MCF 10A (cell line): ENCODE data around the gene CACNA1D. TPM values are rescaled to one million over a fixed set of nuclear protein-coding genes. Genes with fewer than 3 reads are reported as not detected.

Experiments used
- BruUV-seq: library from RNA; stranded (reverse); fragments of 400-500 nt; replicated peaks from 2 replicates; lab custom pipeline; 2021; lab: Mats Ljungman, UMichigan
- CTCF ChIA-PET: fragments of 300-600 bp; sonication (Branson Sonifier 250); formaldehyde crosslinking; extraction: SDS; loops from one replicate; lab custom pipeline; 2021; ENCODE audit warnings: antibody characterized with exemption, inconsistent platforms; lab: Yijun Ruan, JAX
- POLR2A ChIA-PET: fragments of 300-600, 350-650 bp; sonication (Branson Sonifier 250); formaldehyde crosslinking; extraction: SDS; loops from one replicate; lab custom pipeline; 2020; ENCODE audit warnings: antibody characterized with exemption, inconsistent platforms; lab: Yijun Ruan, JAX
- DNase-seq: peaks from one replicate; pipeline ENCODE4 v3.0.0-alpha.2; 2018; ENCODE audit not compliant: unreplicated experiment
- H3K27ac Mint-ChIP-seq: one replicate; pipeline ENCODE4 v1.8.0; 2022; ENCODE audit warnings: mild to moderate bottlenecking, low read depth, mixed read lengths; ENCODE audit not compliant: unreplicated experiment
- H3K27me3 Mint-ChIP-seq: one replicate; pipeline ENCODE4 v1.8.0; 2022; ENCODE audit warnings: mixed read lengths; ENCODE audit not compliant: insufficient read depth, unreplicated experiment
- H3K36me3 Mint-ChIP-seq: one replicate; pipeline ENCODE4 v1.8.0; 2022; ENCODE audit warnings: mild to moderate bottlenecking, moderate library complexity, mixed read lengths; ENCODE audit not compliant: insufficient read depth, unreplicated experiment
- H3K4me1 Mint-ChIP-seq: one replicate; pipeline ENCODE4 v1.8.0; 2022; ENCODE audit warnings: mixed read lengths; ENCODE audit not compliant: insufficient read depth, unreplicated experiment
- H3K4me3 Mint-ChIP-seq: one replicate; pipeline ENCODE4 v1.8.0; 2022; ENCODE audit warnings: mild to moderate bottlenecking, moderate library complexity, mixed read lengths; ENCODE audit not compliant: unreplicated experiment
- H3K9me3 Mint-ChIP-seq: one replicate; pipeline ENCODE4 v1.8.0; 2022; ENCODE audit warnings: mixed read lengths; ENCODE audit not compliant: unreplicated experiment
- CTCF ChIP-seq: fragments of 200-600 bp; IDR thresholded peaks from one replicate; pipeline ENCODE4 v1.8.0; 2022; ENCODE audit warnings: antibody characterized with exemption, mild to moderate bottlenecking; ENCODE audit not compliant: unreplicated experiment
- intact Hi-C: fragments of 100-400 bp; cut with micrococcal nuclease; formaldehyde crosslinking; loops from 2 replicates; pipeline ENCODE4 v1.14.1; 2022
- total RNA-seq: library from RNA; stranded (reverse); gene quantifications from 2 replicates; pipeline ENCODE4 v1.2.3, GENCODE V29; 2022

The CACNA1D gene
- total RNA-seq, 1 experiment from 2014 or later = 0.26 TPM

DNA sequence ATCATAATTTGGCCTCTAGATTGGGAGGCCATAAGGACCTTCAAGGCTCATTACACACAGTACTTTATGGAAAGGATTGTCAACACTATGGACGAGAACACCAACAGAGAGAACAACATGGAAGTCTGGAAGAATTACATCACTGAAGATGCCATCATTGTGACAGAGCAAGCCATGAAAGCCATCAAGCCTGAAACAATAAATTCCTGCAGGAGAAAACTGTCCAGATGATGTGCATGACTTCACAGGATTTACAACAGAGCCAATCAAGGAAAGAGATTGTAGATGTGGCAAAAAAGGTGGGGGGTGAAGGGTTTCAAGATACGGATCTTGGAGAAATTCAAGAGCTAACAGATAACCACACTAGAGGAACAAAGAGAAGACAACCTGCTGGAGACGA lies 367.8 kb downstream of the CACNA1D start:
- Mint-ChIP-seq H3K4me1 (no peaks in the 10 kb centered on the region), H3K27ac (no peak overlapping the region), H3K27me3 (no peaks in the 10 kb centered on the region), H3K36me3 (peaks cover 28% of the 10 kb centered on the region), H3K4me3 (no peak overlapping the region), H3K9me3 (no peaks in the 10 kb centered on the region)
- intact Hi-C loops = no loop called here
- ChIA-PET POLR2A (no interaction called here), CTCF (interaction anchor here (0.6 kb wide), 1 partner anchor 623 kb away, joined by 3 read pairs; no protein-coding TSS in a partner anchor)
- no peak for TF ChIP-seq CTCF
- DNase-seq = no peak
- BruUV-seq = no TSS peak

DNA sequence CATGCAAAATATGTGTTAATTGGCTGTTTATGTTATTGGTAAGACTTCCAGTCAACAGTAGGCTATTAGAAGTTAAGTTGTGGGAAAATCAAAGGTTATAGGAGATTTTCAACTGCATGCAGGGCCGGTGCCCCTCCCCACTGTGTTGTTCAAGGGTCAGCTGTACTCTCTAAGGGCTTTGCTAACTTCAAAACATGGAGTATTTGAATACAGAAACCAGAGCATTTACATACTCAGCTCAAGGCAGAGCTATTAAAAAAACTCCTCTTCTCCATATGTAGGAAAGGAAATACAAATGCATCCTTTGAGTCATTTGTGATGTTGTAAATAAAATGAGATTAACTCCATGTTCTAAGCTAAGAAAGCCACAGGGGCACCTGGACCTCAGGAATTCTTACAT lies 368.7 kb downstream of the CACNA1D start:
- peaks cover 33% of the 10 kb centered on the region for H3K36me3 Mint-ChIP-seq
- no peak for TF ChIP-seq CTCF
- no peaks in the 10 kb centered on the region for H3K4me1 Mint-ChIP-seq
- no TSS peak for BruUV-seq
- no peak for DNase-seq
- CTCF ChIA-PET = interaction anchor here (0.6 to 0.7 kb wide), 2 partner anchors 409 to 622 kb away, joined by 3 to 4 read pairs; no protein-coding TSS in a partner anchor
- intact Hi-C loops = no loop called here
- no peaks in the 10 kb centered on the region for H3K27me3 Mint-ChIP-seq
- POLR2A ChIA-PET = interaction anchor here (0.7 kb wide), 1 partner anchor 584 kb away, joined by 3 read pairs; no protein-coding TSS in a partner anchor
- no peak overlapping the region for H3K27ac Mint-ChIP-seq
- no peaks in the 10 kb centered on the region for H3K9me3 Mint-ChIP-seq
- H3K4me3 Mint-ChIP-seq = no peak overlapping the region

Other genes with a start within 250 kb of the CACNA1D start
- gene TKT, start 238.6 kb upstream of the CACNA1D start, total RNA-seq = 179 and 326 TPM in 2 replicates
- 22.1 and 23.6 TPM in 2 replicates for gene DCP1A, start 147.1 kb upstream of the CACNA1D start, total RNA-seq